GM19023 (cell line): ENCODE results near the gene CES4A.
"Not testable (repeated sequence)": the region's sequence is repeated elsewhere in the genome, so short reads cannot be mapped to it uniquely, and the experiment has no call there.

Experiments
- ATAC-seq: cut with Tn5 transposase; IDR thresholded peaks from one replicate; pipeline ENCODE4 v1.9.1; 2021; ENCODE audit warnings: mild to moderate bottlenecking, moderate library complexity; ENCODE audit not compliant: unreplicated experiment

The CES4A gene

DNA sequence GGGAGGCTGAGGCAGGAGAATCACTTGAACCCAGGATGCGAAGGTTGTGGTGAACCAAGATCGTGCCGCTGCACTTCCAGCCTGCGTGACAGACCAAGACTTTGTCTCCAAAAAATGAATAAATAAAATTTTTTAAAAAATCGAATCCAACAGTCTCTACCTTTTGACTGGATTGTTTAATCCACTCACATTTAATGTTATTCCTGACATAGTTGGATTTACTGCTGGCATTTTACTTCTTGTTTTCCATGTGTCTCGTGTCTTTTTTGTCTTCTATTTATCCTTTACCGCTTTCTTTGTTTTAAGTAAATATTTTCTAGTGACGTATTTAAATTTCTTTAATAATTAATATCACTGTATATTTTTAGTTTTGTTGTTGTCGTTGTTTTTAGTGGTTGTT is 5.4 kb upstream of the CES4A start:
- ATAC-seq = no peak

DNA sequence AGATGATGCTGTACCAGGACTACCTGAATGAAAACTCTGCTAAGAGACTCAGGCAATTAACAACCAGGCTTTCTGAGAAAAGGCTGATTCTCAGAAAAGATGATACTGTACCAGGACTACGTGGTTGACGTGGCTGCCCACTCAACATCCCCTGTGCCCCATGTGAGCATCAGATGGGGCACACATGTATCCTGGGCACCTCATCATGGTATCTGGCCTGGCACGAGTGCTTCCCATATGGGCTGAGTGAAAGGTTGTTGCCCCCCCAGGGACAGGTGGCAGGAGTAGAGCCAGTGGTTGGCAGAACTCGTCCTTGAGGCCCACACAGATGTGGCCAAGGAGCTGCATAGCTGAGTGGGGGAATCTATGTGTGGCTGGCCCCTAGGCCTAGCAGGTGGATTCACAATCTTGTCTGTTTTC is 3.5 kb upstream of the CES4A start:
- no peak for ATAC-seq

DNA sequence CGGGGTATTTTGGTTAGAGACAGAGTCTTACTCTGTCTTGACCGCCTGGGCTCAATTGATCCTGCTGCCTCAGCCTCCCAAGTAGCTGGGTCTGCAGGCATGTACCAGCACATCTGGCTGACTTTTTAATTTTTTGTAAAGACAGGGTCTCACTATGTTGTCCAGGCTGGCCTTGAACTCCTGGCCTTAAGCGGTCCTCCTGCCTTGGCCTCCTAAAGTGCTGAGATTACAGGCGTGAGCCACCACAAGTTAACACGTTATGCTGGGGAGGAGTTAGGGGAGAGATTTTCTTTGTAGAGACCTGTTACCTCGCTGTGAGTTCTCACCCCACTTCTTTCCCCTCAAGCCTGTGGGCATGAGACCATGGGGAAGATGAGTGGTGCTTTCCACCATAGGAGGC is 1.8 kb upstream of the CES4A start:
- no peak for ATAC-seq

DNA sequence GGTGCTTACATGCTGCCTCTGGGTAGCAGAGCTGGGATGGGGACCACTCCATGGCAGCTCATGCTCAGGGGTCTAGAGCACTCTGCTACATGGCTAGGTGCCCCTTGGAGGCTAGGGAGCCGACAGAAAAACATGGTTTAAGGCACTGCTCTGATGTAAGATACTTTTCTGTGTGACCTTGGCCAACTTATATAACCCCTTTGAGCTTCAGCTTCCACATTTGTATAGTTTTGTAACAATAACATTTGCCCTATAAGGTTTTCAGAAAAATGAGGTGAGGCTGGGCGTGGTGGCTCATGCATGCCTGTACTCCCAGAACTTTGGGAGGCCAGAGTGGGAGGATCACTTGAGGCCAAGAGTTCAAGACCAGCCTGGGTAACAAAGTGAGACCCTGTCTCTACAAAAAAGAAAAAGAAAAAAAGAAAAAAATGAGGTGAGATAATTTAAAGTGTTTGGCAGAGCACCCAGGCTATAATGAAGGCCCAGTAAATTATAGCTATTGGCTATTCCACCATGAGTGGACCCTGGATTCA is 3.2 kb downstream of the CES4A start:
- ATAC-seq = no peak

DNA sequence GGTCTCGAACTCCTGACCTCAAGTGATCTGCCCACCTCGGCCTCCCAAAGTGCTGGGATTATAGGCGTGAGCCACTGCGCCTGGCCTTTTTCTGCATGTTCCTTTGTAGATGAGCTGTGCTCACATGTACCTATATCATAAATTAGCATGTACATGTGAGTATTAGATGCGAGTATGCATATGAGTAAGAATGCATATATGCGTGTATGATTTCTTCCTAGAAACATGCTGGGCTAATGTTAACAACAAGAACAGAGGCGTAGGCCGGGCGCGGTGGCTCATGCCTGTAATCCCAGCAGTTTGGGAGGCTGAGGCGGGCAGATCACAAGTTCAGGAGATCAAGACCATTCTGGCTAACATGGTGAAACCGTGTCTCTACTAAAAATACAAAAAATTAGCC is 5.2 kb downstream of the CES4A start:
- not testable (repeated sequence) for ATAC-seq

DNA sequence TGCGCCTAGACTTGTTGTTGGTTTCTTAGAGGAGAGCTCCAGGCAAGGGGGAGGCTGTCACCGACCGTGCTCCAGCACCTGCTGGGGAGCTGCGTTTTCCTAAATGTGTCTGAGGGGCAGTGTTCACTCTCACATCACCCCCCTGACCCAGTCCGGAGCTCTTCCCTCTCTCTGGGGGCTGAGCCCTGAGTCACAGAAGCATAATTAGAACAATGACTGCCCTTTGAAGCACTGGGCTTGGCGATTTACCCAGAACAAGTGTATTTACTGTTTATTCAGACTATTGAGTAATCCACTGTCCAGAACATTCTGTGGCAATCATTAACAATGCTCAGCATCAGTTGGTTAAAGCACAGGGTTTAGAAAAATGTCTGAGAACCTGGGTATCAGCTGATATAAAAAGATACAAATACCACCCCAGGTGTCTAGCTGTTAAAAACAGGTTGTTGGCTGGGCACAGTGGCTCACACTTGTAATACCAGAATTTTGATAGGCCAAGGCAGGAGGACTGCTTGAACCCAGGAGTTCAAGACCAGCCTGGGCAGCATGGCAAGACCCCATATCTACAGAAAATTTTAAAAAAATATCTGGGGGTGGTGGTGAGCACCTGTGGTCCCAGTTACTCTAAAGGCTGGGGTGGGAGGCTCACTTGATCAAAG is 8.1 kb downstream of the CES4A start:
- ATAC-seq = no peak

DNA sequence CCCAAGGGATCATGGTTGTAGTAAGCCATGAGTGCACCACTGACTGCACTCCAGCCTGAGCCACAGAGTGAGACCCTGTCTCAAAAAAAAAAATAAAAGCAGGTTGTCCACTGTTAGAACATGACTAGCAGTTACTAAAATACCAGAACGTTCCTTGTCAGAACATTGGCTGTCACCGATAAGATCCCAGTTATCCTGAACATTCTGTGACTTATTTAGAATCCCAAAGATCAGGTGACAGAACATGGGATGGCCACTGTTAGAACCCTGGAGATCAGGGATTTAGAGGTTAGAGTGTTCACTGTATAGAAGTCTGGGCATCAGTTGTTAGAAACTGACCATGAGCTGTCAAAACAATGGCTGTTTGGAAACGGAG is 8.6 kb downstream of the CES4A start:
- no peak for ATAC-seq

DNA sequence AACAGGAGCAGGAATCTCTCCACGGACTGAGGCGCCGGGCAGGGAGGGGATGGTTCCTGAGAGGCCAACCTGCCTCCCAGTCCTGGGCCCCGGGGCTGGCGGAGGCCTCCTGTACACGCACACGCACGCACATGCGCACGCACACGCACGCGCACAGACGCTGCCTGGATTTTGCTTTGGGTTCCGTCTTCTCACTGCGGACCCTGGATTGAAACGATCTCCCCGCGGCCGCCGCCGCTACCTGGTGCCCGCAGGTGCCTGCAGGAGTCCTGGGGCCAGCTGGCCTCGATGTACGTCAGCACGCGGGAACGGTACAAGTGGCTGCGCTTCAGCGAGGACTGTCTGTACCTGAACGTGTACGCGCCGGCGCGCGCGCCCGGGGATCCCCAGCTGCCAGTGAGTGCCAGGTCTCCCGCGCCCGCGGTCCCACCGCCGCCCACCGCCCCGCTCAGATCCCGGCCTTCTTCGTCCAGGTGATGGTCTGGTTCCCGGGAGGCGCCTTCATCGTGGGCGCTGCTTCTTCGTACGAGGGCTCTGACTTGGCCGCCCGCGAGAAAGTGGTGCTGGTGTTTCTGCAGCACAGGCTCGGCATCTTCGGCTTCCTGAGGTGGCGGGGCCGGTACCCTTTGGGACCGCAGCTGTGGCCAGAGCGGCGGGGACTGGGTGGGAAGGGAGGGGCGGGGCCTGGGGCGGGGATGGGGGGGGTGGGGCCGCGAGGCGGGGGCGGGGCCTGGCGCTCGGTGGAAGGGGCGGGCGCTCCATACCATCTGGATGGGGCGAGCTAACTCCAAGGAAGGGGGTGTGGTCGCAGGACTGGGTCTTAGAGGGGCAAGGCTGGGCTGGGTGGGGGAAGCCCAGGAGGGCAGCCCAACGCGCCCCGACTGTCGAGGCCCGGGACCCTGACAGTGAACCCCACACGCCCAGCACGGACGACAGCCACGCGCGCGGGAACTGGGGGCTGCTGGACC is 12.3 kb downstream of the CES4A start:
- ATAC-seq = no peak

DNA sequence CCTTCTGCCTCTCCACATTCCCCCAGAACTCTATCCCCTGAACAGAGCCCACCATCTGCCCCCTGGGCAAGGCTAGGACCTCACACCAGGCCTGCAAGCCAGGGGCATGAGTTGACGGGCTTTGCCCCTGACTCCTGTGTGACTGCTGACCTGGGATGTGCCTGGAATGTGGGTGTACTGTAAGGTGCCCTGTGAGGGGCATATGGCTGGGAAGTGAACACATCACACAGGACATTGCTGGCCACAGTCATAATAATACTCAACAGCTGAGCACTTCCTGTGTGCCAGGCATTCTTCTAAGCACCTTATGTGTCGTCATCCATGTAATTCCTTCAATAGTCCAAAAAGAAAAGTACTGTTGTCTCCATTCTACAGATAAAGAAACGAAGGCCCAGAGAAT is 13.3 kb downstream of the CES4A start:
- ATAC-seq = no peak

DNA sequence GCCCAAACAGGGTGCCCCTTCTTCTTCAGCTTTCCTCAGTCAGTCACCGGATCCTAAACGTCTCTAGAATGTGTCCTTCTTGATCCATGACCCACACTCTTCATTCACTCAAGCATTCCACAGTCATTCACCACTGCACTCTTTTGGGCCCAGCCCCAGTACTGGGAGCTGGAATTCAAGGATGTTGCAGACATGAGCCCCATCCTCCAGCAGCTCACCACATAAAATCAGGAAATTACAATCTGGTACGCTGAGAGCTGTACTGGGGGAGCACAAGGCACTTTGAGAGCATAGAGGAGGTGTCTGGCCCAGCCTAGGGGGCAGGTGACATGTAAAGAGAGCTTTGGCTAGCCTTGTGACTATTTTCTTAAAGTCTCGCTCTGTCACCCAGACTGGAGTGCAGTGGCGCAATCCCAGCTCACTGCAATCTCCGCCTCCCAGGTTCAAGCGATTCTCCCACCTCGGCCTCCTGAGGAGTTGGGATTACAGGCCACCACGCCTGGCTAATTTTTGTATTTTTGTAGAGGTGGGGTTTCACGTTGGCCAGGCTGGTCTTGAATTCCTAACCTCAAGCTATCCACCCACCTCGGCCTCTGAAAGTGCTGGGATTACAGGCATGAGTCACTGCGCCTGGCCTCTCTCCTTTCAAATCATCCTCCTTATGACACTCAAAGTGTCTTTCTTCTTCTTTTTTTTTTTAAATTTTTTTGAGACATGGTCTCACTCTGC is 18.7 kb downstream of the CES4A start:
- ATAC-seq = no peak

DNA sequence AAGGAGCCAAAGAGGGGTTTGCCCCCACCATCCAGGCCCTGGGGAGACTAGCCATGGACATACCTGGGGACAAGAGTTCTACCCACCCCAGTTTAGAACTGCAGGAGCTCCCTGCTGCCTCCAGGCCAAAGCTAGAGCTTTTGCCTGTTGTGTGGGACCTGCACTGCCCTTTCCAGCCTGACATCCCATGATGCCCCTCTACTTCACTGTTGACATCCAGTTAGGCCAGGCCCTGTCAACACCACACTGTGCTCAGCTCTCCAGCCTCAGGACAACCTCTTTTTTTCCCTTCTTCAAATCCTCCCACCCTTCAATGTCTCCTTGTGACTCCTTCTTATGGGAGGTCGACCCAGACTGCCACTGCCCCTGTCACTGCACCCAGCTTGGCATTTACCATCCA is 20.8 kb downstream of the CES4A start:
- ATAC-seq = no peak

DNA sequence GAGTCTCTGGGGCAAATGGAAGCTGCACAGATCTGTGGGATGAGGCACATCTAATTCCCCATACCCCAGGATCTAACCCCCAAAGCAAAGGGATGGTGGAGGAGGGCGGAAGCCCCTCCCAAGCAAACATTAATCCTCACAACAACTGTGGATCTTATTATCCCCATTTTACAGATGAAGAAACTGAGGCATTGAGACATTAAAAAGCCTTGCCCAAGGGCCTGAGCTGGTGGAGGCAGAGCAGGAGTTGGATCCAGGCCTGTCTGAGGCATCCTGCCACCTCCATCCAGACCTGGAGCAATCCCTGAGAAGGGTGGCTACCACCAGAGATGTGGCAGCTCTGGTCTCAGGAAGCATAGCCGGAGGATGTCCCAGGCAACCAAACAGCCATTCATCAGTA is 22.9 kb downstream of the CES4A start:
- ATAC-seq = no peak

DNA sequence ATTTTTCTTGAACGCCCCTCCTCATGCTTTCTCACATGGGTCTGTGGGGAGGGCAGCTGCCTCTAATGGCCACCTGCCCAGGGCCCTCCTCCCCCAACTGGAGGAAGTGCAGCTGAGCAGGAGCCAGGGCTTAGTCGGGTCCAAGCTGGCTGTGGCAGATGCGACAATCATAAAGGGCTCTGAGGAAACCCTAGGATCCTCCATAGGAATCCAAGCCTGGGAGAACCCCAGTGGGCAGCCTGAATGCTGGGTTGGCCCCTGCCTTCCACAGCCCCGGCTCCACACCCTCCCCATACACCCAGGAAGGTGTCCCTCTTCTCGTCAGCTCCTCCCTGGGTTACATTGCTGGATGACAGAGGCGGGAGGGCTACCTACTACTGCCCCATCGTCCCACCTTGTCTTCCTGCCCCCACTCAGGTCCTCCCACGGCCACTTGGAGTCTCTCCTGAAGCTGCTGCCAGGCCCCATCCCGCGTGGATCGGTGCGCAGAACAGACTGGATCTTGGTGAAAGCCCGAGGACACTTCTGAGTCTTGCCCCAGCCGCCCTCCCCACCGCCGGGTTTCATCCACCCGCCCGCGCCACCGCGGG is 24.9 kb downstream of the CES4A start:
- ATAC-seq = peak; percentile 6

DNA sequence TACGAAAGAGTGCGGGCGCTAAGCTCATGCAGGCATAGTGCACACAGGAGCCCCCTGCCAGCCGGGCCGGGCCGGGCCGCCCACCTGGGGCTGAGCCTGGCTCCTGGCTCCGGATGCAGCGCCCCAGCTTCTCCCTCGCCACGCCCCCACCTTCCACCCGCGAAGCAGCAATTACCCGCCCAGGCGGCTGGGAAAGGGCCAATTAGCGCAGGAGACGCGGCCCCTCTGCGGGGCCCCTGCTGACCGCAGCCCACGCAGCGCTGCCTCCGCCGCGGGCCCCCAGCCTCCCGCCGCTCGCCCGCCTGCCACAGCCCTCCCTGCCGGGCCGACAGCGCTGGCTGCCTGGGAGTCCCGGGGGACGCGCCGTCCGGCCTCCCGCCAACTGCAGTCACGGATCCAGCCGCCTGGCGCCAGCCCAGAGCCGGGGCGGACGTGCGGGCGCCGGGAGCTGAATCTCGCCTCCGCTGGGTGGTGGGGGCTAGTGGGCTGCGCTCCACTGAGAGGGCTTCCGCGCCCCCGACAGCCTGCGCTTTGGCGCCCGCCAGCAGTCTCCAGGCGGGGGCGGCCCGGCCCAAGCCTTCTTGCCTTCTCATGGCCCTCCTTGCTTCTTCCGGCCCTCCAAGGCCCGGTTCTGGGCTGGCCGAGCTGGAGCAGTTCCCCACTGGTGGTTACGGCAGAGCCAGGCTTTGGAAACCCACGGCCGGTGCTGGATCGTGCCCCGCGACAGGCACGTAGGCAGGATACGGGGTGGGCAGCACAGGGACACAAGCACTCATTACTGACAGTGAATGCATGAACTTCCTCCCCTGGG is 25.6 kb downstream of the CES4A start:
- peak; percentile 42 for ATAC-seq

DNA sequence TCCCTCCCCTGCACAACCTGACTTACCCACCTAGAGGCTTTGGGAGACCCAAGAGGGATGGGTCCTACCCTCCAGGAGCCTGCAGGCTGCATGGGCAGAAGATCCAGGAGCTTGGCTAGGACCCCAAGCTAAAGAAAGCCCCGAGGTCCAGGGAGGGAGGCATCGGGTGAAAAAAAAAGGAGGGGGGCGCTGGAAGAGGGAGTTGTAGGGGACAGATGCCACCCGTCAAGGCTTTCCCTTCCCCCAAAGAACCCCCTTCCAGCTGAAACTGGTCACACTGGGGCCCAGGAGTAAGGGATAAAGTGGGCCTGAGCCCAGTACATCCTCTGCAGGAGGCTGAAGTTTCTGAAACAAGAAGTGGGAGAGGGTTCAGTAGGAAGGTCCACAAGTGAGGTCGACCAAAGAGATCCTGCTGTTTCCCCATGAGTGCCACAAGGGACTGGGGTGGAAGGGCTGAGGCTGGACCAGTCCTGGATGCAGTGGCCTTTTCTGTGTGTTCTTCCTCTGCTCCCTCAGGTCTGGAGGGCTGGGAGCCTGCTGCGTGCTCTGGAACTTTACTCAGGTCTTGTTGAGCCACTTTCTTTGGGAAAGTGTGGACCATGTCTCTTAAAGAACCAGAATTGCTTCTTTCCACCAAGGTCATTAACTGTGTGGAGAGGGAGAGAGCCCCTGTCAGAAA is 26.4 kb downstream of the CES4A start:
- no peak for ATAC-seq

DNA sequence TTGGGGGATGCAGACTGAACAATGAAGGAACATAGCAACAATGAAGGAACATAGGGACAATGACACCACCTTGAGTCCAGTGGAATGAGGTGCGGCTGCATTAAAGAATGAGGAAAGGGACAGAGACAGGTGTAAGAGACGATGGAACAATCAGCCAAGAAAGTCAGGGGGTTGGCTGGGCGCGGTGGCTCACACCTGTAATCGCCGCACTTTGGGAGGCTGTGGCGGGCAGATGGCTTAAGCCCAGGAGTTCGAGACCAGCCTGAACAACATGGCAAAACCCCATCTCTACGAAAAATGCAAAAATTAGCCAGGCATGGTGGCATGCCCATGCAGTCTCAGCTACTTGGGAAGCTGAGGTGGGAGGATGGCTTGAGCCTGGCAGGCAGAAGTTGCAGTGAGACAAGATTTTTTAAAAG is 26.9 kb downstream of the CES4A start:
- ATAC-seq = no peak

DNA sequence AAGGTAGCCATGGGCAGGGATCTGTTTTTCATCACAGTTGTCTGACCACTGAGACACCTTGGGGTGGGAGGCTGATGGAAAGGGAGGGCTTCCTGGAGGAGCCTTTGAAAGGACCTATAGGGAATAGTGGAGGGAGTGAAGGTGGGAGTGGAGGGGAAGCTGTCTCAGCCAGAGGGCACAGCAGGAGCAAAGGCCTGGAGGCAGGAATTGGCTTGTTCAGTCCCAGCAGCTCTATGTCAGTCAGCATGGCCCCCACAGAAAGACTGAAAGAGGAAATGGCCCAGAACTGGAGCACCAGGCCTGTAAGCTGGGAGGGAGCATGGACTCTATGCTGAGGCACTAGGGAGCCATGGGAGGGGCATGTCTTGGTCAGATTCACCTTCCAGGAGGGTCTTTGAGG is 27.8 kb downstream of the CES4A start:
- no peak for ATAC-seq

DNA sequence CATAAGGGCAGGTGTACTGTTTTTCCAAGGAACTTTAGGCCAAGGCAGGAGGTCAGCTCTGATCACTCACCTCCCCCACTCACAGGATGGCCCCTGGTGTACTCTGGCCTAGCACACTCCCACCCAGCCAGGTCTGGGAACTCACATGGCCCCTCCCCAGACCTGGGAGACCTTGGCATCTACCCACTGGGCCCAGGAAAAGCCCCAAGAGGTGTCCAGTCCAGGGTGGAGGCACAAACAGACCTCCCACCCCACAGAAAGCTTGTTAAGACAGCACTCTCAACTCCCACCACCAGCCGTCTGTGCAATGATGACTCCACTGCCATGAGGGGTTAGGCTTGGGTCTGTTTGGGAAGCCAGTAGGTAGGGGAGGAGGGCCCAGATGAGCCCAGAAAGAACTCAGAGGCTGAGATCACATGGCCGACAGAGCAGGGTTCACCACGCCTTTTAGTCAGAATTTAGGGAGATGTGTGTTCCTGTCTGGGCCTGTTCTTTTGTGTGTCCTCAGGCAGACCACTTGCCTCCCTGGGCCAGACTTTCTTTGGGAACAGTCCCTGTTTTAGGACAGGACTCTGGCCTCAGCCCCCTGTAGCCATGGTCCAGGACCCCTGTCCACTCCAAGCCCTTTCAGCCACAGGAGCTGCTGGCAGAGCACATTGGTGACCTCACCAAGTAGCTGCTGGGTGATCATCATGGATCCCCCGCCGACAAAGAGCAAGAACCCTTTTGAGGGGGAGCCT is 28.5 kb downstream of the CES4A start:
- ATAC-seq = no peak

DNA sequence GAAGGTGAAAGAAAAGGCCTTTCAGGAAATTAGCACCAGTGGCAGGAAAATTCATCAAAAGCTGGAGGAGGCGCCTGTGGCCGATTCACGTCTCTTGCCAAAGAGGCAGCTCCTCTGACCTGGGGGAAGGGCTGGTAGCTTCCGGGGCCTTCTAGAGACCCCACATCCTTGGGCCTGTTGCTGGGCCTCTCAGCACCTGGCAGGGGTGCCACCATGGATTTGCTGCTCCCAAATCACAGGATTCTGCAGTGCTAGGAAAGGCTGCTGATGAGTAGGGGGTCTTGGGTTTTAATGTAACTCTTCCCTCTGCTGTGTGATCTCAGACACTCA is 29.0 kb downstream of the CES4A start:
- ATAC-seq = no peak
